HepG2 (cell line): ENCODE results near the gene GDPD1. TPM values are rescaled to one million over a fixed set of nuclear protein-coding genes. Genes with fewer than 3 reads are reported as not detected.

Experiments used
- ATAC-seq: fragments of 200-7000 bp; cut with Tn5 transposase; 3 replicates; pipeline ENCODE4 v1.9.1; 2020; ENCODE audit warnings: mild to moderate bottlenecking, moderate library complexity
- BruUV-seq: library from RNA; stranded (reverse); fragments of 400-500 nt; replicated peaks from 2 replicates; lab custom pipeline; 2021; lab: Mats Ljungman, UMichigan
- CTCF ChIA-PET: fragments of 300-600 bp; formaldehyde crosslinking; extraction: SDS; loops from one replicate; lab custom pipeline; 2021; ENCODE audit warnings: low total read pairs, inconsistent platforms, low intra/inter-chr PET ratio; lab: Yijun Ruan, JAX
- POLR2A ChIA-PET: fragments of 350-600 bp; sonication (Branson Sonifier 250); formaldehyde crosslinking; loops from one replicate; lab custom pipeline; 2020; ENCODE audit warnings: antibody characterized with exemption, inconsistent platforms; lab: Yijun Ruan, JAX
- DNase-seq: peaks from one replicate; pipeline ENCODE4 v3.0.0-alpha.2; 2015; ENCODE audit warnings: low spot score
- FAIRE-seq: peaks from 3 replicates; lab custom pipeline; 2011; peaks lifted over from hg19 to GRCh38; lab: Jason Lieb, UNC
- H2AFZ ChIP-seq: one replicate; pipeline ENCODE4 v1.6.1; 2011; ENCODE audit warnings: low read length, inconsistent platforms
- H3K27ac ChIP-seq: fragments of 300-600 bp; 3 replicates; pipeline ENCODE4 v1.8.0; 2011; ENCODE audit warnings: mixed run types, mild to moderate bottlenecking, mixed read lengths, low read length, inconsistent platforms; ENCODE audit not compliant: insufficient read depth; ENCODE audit errors: extremely low read length
- H3K27me3 ChIP-seq, 2 experiments: fragments of 200-600 bp in 1 of 2; 2 replicates in 1 of 2; 3 replicates in 1 of 2; pipeline versions ENCODE4 v1.6.0 to v1.8.0; 2011; ENCODE audit warnings: low read length in 2 of 2, mild to moderate bottlenecking in 2 of 2, moderate library complexity in 2 of 2, inconsistent platforms in 1 of 2; ENCODE audit not compliant: insufficient read depth in 2 of 2, control insufficient read depth in 1 of 2
- H3K36me3 ChIP-seq, 2 experiments: fragments of 200-600 bp in 1 of 2; replicated peaks in 1 of 2; 2 replicates in 1 of 2; 3 replicates in 1 of 2; pipeline versions ENCODE4 v1.5.1 to v1.8.0; 2011; ENCODE audit warnings: low read length in 2 of 2, inconsistent platforms in 1 of 2; ENCODE audit not compliant: insufficient read depth in 2 of 2, control insufficient read depth in 1 of 2
- H3K4me1 ChIP-seq: 2 replicates; pipeline ENCODE4 v1.5.1; 2012; ENCODE audit warnings: low read length, inconsistent platforms; ENCODE audit not compliant: insufficient read depth
- H3K4me2 ChIP-seq: 2 replicates; pipeline ENCODE4 v1.6.0; 2011; ENCODE audit warnings: low read depth, low read length, inconsistent platforms
- H3K4me3 ChIP-seq, 3 experiments: fragments of 200-600 bp in 1 of 3; sonication (generic), shearing (Covaris generic) in 1 of 3; replicated peaks in 1 of 3; 2 replicates each; pipeline ENCODE4 v1.5.1; 2011 to 2016; ENCODE audit warnings: low read length in 3 of 3, inconsistent platforms in 2 of 3, low read depth in 2 of 3, mild to moderate bottlenecking in 2 of 3, control low read depth in 1 of 3, mixed read lengths in 1 of 3; ENCODE audit not compliant: insufficient read depth in 1 of 3
- H3K79me2 ChIP-seq: one replicate; pipeline ENCODE4 v1.6.1; 2011; ENCODE audit warnings: low read length, inconsistent platforms; ENCODE audit not compliant: insufficient read depth
- H3K9ac ChIP-seq: 2 replicates; pipeline ENCODE4 v1.6.0; 2011; ENCODE audit warnings: mild to moderate bottlenecking, low read depth, low read length, inconsistent platforms; ENCODE audit not compliant: insufficient read depth
- H3K9me3 ChIP-seq: 2 replicates; pipeline ENCODE4 v1.5.1; 2012; ENCODE audit warnings: mild to moderate bottlenecking, low read length
- H4K20me1 ChIP-seq: 2 replicates; pipeline ENCODE4 v1.6.0; 2011; ENCODE audit warnings: inconsistent platforms, mild to moderate bottlenecking, low read length, moderate library complexity; ENCODE audit not compliant: insufficient read depth
- FOXP1 ChIP-seq, 2 experiments: fragments of 450-650 bp in 1 of 2; IDR thresholded peaks; 2 replicates each; pipeline ENCODE4 v1.6.1; 2017 to 2018; ENCODE audit warnings: antibody characterized with exemption in 1 of 2
- GLMP ChIP-seq: sonication (generic); formaldehyde crosslinking; IDR thresholded peaks from 2 replicates; pipeline ENCODE4 v1.9.0; 2021; ENCODE audit warnings: missing genetic modification reagents, mild to moderate bottlenecking, borderline replicate concordance
- HOXA3 ChIP-seq: sonication (generic); formaldehyde crosslinking; IDR thresholded peaks from 2 replicates; pipeline ENCODE4 v1.5.0; 2020; ENCODE audit warnings: missing genetic modification reagents
- JUNB ChIP-seq: sonication (generic); formaldehyde crosslinking; IDR thresholded peaks from 2 replicates; pipeline ENCODE4 v1.8.0; 2022; ENCODE audit warnings: missing genetic modification reagents, mild to moderate bottlenecking, borderline replicate concordance
- TBX3 ChIP-seq: fragments of 450-650 bp; IDR thresholded peaks from 2 replicates; pipeline ENCODE4 v1.6.1; 2017; ENCODE audit warnings: antibody characterized with exemption, mild to moderate bottlenecking, inconsistent platforms, borderline replicate concordance
- ZNF142 ChIP-seq: sonication (generic); formaldehyde crosslinking; IDR thresholded peaks from 2 replicates; pipeline ENCODE4 v1.4.0; 2020; ENCODE audit warnings: missing genetic modification reagents
- ZNF609 ChIP-seq: sonication (generic); formaldehyde crosslinking; IDR thresholded peaks from 2 replicates; pipeline ENCODE4 v1.4.0; 2020; ENCODE audit warnings: mild to moderate bottlenecking, missing genetic modification reagents, borderline replicate concordance
- ZNF775 ChIP-seq: sonication (generic); formaldehyde crosslinking; IDR thresholded peaks from 2 replicates; pipeline ENCODE4 v1.4.0; 2020; ENCODE audit warnings: missing genetic modification reagents, mild to moderate bottlenecking, moderate library complexity, borderline replicate concordance
- WGBS: methylation state at CpG from one replicate; pipeline ENCODE4 v1.1.6; 2017; ENCODE audit warnings: low lambda C conversion rate; 5-methylcytosine and 5-hydroxymethylcytosine counted together
- in situ Hi-C: cut with HindIII; loops from 2 replicates; pipeline ENCODE4 v1.10.0; 2017; ENCODE audit warnings: low pct_unique_long_range_greater_than_20kb; ENCODE audit not compliant: extremely low pct_ligation_motif_present
- intact Hi-C: fragments of 100-400 bp; cut with micrococcal nuclease; formaldehyde crosslinking; loops from one replicate; pipeline ENCODE4 v1.10.0; 2022; ENCODE audit not compliant: unreplicated experiment
- polyA plus RNA-seq, 8 experiments: library from polyadenylated mRNA; depleted of rRNA in 3 of 8; stranded (reverse) in 7 of 8; unstranded in 1 of 8; fragments of >200 nt; fragmentation: Illumina TruSeq in 4 of 8; extraction: Trizol in 4 of 8; gene quantifications; 2 replicates each; pipeline versions ENCODE4 v1.2.1 to v1.2.3, GENCODE V29; 2011 to 2016; ENCODE audit warnings: low read depth in 4 of 8, missing spikeins in 1 of 8, mixed read lengths in 1 of 8; ENCODE audit not compliant: insufficient read depth in 1 of 8
- total RNA-seq, 5 experiments: library from RNA; depleted of rRNA; stranded (reverse); fragments of >200 nt; fragmentation: Illumina TruSeq; extraction: Trizol; gene quantifications; 2 replicates each; pipeline ENCODE4 v1.2.3, GENCODE V29; 2016; ENCODE audit warnings: low read depth in 1 of 5
- TF ChIP-seq, protein P1 (sequence below): sonication (generic); formaldehyde crosslinking; conservative IDR thresholded peaks from 2 replicates; pipeline ENCODE4 v1.4.0; 2020; ENCODE audit warnings: missing genetic modification reagents

Gene GDPD1
- total and polyA plus RNA-seq, 2 of the 13 experiments (the other 11 are each of a cell fraction or from before 2014, with no cell fraction given): 6.0 to 7.7 TPM

- POLR2A ChIA-PET: interaction anchor here (1.4 to 3.6 kb wide), 2 partner anchors 11 to 244 kb away, joined by 3 to 44 read pairs; partner anchors contain the start of gene SMG8
- Histone ChIP-seq H3K36me3 (no peaks in the 10 kb centered on the region), H4K20me1 (no peaks in the 10 kb centered on the region), H3K79me2 (no peaks in the 10 kb centered on the region), H3K27ac (peak overlapping the region; percentile 70), H3K27me3 (peaks cover 0 to 4% of the 10 kb centered on the region in 2 experiments; a peak in 1 of 5 replicates), H3K4me3 (peak overlapping the region; percentile 87 to 96 (median 92)), H3K4me2 (peak overlapping the region; percentile 87), H3K9me3 (no peaks in the 10 kb centered on the region), H2AFZ (peak overlapping the region; percentile 99), H3K9ac (peak overlapping the region; percentile 79), H3K4me1 (peaks cover 22% of the 10 kb centered on the region)
- CTCF ChIA-PET: no interaction called here
- ATAC-seq: peak; percentile 71; the same call in 2 of the 3 replicates
- 13% methylated on average over 17 of the region's 17 CpGs for WGBS
- DNase-seq: no peak
- BruUV-seq: TSS peak; percentile 71
- intact Hi-C loops (no loop called here), in situ Hi-C loops (no loop called here)
- no peak for FAIRE-seq
- no peak for TF ChIP-seq ZNF775 (CRISPR knock-in tag)
- no peak for TF ChIP-seq JUNB
- no peak for TF ChIP-seq TBX3
- no peak for TF ChIP-seq GLMP
- TF ChIP-seq ZNF142 (CRISPR knock-in tag): no peak
- TF ChIP-seq, protein P1, sequence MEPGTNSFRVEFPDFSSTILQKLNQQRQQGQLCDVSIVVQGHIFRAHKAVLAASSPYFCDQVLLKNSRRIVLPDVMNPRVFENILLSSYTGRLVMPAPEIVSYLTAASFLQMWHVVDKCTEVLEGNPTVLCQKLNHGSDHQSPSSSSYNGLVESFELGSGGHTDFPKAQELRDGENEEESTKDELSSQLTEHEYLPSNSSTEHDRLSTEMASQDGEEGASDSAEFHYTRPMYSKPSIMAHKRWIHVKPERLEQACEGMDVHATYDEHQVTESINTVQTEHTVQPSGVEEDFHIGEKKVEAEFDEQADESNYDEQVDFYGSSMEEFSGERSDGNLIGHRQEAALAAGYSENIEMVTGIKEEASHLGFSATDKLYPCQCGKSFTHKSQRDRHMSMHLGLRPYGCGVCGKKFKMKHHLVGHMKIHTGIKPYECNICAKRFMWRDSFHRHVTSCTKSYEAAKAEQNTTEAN (CRISPR knock-in tag): no peak
- no peak for TF ChIP-seq FOXP1 (IDR thresholded peaks at IDR 0.05)
- TF ChIP-seq FOXP1 (CRISPR knock-in tag; IDR thresholded peaks at IDR 0.05): no peak
- TF ChIP-seq HOXA3 (CRISPR knock-in tag): no peak
- TF ChIP-seq ZNF609 (CRISPR knock-in tag): no peak
These were observed 992 bp downstream of the GDPD1 start for GRCh38 chr17:59221159-59221847.
